Choroid plexus epithelial cell (primary cell): ENCODE data around the gene ABCD4.

Experiments
- DNase-seq: peaks from one replicate; pipeline ENCODE4 v3.0.0-alpha.2; 2010; ENCODE audit warnings: low read depth
- H3K4me3 ChIP-seq: 2 replicates; pipeline ENCODE4 v1.5.1; 2011; ENCODE audit warnings: low read depth, mild to moderate bottlenecking, control low read depth, low read length, moderate library complexity
- TF ChIP-seq, protein P1 (sequence below): conservative IDR thresholded peaks from 2 replicates; pipeline ENCODE4 v1.5.1; 2011; ENCODE audit warnings: low read depth, mild to moderate bottlenecking, control low read depth, inconsistent platforms, low read length, moderate library complexity

ABCD4 gene

GRCh38 chr14:74267588-74267987 lies 35.1 kb downstream of the ABCD4 start:
- H3K4me3 ChIP-seq, result no peak overlapping the region
- DNase-seq, result no peak
- TF ChIP-seq, protein P1, sequence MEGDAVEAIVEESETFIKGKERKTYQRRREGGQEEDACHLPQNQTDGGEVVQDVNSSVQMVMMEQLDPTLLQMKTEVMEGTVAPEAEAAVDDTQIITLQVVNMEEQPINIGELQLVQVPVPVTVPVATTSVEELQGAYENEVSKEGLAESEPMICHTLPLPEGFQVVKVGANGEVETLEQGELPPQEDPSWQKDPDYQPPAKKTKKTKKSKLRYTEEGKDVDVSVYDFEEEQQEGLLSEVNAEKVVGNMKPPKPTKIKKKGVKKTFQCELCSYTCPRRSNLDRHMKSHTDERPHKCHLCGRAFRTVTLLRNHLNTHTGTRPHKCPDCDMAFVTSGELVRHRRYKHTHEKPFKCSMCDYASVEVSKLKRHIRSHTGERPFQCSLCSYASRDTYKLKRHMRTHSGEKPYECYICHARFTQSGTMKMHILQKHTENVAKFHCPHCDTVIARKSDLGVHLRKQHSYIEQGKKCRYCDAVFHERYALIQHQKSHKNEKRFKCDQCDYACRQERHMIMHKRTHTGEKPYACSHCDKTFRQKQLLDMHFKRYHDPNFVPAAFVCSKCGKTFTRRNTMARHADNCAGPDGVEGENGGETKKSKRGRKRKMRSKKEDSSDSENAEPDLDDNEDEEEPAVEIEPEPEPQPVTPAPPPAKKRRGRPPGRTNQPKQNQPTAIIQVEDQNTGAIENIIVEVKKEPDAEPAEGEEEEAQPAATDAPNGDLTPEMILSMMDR, result no peak

DNA sequence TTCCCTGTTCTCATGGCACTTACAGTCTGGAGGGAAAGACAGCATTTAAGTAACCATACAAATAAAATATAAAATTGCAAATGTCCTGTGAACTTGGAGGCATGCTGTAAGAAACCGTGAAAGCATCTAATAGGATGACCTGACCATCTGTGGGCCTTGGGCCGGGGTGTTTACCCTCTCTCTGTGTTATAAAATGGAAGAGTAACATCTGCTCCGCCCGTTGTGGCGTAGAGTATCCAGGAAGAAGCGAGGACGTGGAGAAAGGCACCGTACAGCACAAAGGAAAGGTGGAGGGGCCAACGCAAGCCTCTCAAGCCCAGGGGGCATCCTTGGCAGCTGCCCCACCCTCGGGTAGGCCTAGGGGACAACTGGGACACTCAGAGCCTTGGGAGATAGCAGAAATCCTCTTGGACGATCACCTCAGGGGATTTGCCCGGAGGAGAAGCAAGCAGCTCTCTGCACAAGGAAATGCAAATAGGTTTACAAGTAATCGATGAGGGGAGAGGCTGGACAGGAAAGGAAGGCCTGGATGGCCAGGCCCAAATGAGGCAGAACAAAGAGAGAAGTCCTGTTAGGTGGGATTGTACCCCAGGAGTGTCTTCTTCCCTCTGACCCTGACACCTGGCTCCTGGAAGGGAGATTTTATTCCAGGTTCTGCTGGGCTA lies 37.3 kb downstream of the ABCD4 start:
- DNase-seq, result no peak
- TF ChIP-seq, protein P1, result no peak

DNA sequence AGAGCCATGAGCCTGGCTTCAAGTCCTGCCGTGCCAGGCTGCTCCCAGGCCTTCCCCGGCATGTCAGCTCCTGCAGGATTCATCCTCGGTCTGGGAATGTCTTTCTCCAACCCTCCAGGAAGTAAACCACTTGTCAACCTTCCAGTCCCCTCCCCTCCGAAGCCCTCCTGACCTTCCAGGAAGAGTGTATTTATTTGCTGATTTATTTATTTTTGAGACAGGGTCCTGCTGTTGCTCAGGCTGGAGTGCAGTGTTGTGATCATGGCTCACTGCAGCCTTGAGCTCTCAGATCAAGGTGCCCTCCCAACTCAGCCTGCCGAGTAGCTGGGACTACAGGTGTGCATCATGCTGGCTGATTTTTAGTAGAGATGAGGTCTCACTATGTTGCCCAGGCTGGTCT lies 38.8 kb downstream of the ABCD4 start:
- TF ChIP-seq, protein P1, result no peak
- no peak overlapping the region for H3K4me3 ChIP-seq
- DNase-seq, result no peak

More for the DNA sequence above, 37.3 kb downstream of the ABCD4 start:
- H3K4me3 ChIP-seq, result no peak overlapping the region

- TF ChIP-seq, protein P1, result no peak
Observed at GRCh38 chr14:74263181-74263580, 39.6 kb downstream of the ABCD4 start.

DNA sequence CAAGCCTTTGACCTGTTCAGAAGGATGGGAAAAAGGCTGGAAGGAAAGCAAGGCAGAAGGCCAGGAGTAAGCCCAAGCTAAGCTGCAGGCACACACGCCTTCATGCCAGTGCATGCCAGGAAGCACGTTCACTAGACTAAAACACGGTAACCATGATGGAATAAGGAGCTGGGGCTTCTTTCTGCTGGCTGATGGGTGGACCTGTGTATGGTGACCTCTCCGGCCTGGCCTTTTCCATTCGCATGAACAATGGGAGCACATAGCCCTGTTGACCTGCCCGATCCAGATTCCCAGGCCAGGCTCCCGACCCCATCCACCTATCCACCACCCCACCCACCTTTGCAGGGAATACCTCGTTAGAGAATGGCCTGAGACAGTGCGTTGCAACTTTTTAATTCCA lies 40.7 kb downstream of the ABCD4 start:
- no peak overlapping the region for H3K4me3 ChIP-seq
- DNase-seq, result no peak

More at GRCh38 chr14:74263181-74263580, 39.6 kb downstream of the ABCD4 start:
- DNase-seq, result no peak
- no peak overlapping the region for H3K4me3 ChIP-seq

GRCh38 chr14:74261288-74261687 lies 41.4 kb downstream of the ABCD4 start:
- DNase-seq, result no peak
- no peak overlapping the region for H3K4me3 ChIP-seq
- TF ChIP-seq, protein P1, result no peak

More for the DNA sequence above, 40.7 kb downstream of the ABCD4 start:
- TF ChIP-seq, protein P1, result no peak
